GM23338 (cell line): ENCODE results near the gene MESP1. TPM values are rescaled to one million over a fixed set of nuclear protein-coding genes. Genes with fewer than 3 reads are reported as not detected.

ENCODE experiments used
- ATAC-seq: fragments of 200-7000 bp; cut with Tn5 transposase; 3 replicates; pipeline ENCODE4 v1.9.1; 2020
- DNase-seq: peaks from one replicate; pipeline ENCODE4 v3.0.0-alpha.2; 2015; ENCODE audit warnings: low spot score
- H2AFZ ChIP-seq: fragments of 200-600 bp; sonication (generic); 2 replicates; pipeline ENCODE4 v1.8.0; 2016; ENCODE audit warnings: antibody characterized with exemption, mild to moderate bottlenecking, moderate library complexity
- H3F3A ChIP-seq: fragments of 200-600 bp; sonication (generic); replicated peaks from 2 replicates; pipeline ENCODE4 v1.8.0; 2017; ENCODE audit warnings: antibody characterized with exemption, mixed run types, low read depth
- H3K27ac ChIP-seq: fragments of 200-600 bp; sonication (generic); 2 replicates; pipeline ENCODE4 v1.6.1; 2016; ENCODE audit warnings: low read depth
- H3K27me3 ChIP-seq: fragments of 200-600 bp; sonication (generic); 2 replicates; pipeline ENCODE4 v1.8.0; 2016; ENCODE audit warnings: mild to moderate bottlenecking, mixed run types, moderate library complexity; ENCODE audit not compliant: insufficient read depth
- H3K36me3 ChIP-seq: fragments of 200-600 bp; sonication (generic); 2 replicates; pipeline ENCODE4 v1.8.0; 2016; ENCODE audit warnings: mild to moderate bottlenecking; ENCODE audit not compliant: insufficient read depth
- H3K4me1 ChIP-seq: fragments of 200-600 bp; sonication (generic); 2 replicates; pipeline ENCODE4 v1.8.0; 2016; ENCODE audit warnings: mild to moderate bottlenecking, moderate library complexity; ENCODE audit not compliant: insufficient read depth
- H3K4me2 ChIP-seq: fragments of 200-600 bp; sonication (generic); 2 replicates; pipeline ENCODE4 v1.7.1; 2017; ENCODE audit warnings: mixed run types
- H3K4me3 ChIP-seq: fragments of 200-600 bp; sonication (generic); 2 replicates; pipeline ENCODE4 v1.6.1; 2016; ENCODE audit warnings: mixed run types
- H3K79me2 ChIP-seq: fragments of 200-600 bp; sonication (generic); replicated peaks from 2 replicates; pipeline ENCODE4 v1.8.0; 2017; ENCODE audit warnings: mild to moderate bottlenecking; ENCODE audit not compliant: insufficient read depth
- H3K9me2 ChIP-seq: fragments of 200-600 bp; sonication (generic); 2 replicates; pipeline ENCODE4 v1.8.0; 2017; ENCODE audit not compliant: insufficient read depth
- H4K20me1 ChIP-seq: fragments of 200-600 bp; sonication (generic); replicated peaks from 2 replicates; pipeline ENCODE4 v1.8.0; 2017; ENCODE audit warnings: mild to moderate bottlenecking; ENCODE audit not compliant: insufficient read depth
- H3K27ac Mint-ChIP-seq: 2 replicates; pipeline ENCODE4 v1.8.0; 2020; ENCODE audit warnings: inconsistent platforms, mild to moderate bottlenecking, moderate library complexity, mixed read lengths
- H3K27me3 Mint-ChIP-seq: 3 replicates; pipeline ENCODE4 v1.8.0; 2022; ENCODE audit warnings: low read depth, mild to moderate bottlenecking, moderate library complexity, mixed read lengths, inconsistent platforms; ENCODE audit not compliant: insufficient read depth, poor library complexity
- H3K36me3 Mint-ChIP-seq: 3 replicates; pipeline ENCODE4 v1.8.0; 2021; ENCODE audit warnings: low read depth, mild to moderate bottlenecking, inconsistent platforms, moderate library complexity, mixed read lengths
- H3K4me1 Mint-ChIP-seq: 3 replicates; pipeline ENCODE4 v1.8.0; 2020; ENCODE audit warnings: mild to moderate bottlenecking, inconsistent platforms, mixed read lengths
- H3K4me3 Mint-ChIP-seq: 3 replicates; pipeline ENCODE4 v1.8.0; 2021; ENCODE audit warnings: moderate library complexity, mild to moderate bottlenecking, inconsistent platforms, mixed read lengths
- H3K9me3 Mint-ChIP-seq: 3 replicates; pipeline ENCODE4 v1.8.0; 2020; ENCODE audit warnings: moderate library complexity, mild to moderate bottlenecking, inconsistent platforms, mixed read lengths
- EZH2 ChIP-seq: fragments of 200-600 bp; sonication (generic); IDR thresholded peaks from one replicate; pipeline ENCODE4 v1.8.0; 2017; ENCODE audit warnings: antibody characterized with exemption, mild to moderate bottlenecking, low read depth; ENCODE audit not compliant: unreplicated experiment
- EZH2phosphoT487 ChIP-seq: fragments of 200-600 bp; sonication (generic); IDR thresholded peaks from one replicate; pipeline ENCODE4 v1.8.1; 2018; ENCODE audit warnings: antibody characterized with exemption; ENCODE audit not compliant: unreplicated experiment
- JUNB ChIP-seq: IDR thresholded peaks from one replicate; pipeline ENCODE4 v1.6.1; 2016; ENCODE audit warnings: antibody characterized with exemption; ENCODE audit not compliant: unreplicated experiment
- NANOG ChIP-seq: IDR thresholded peaks from 2 replicates; pipeline ENCODE4 v1.6.1; 2016; ENCODE audit warnings: antibody characterized with exemption, borderline replicate concordance
- POLR2AphosphoS5 ChIP-seq: IDR thresholded peaks from 2 replicates; pipeline ENCODE4 v1.6.1; 2016; ENCODE audit warnings: antibody characterized with exemption, low read depth
- STAT1 ChIP-seq: IDR thresholded peaks from one replicate; pipeline ENCODE4 v1.6.1; 2016; ENCODE audit warnings: antibody characterized with exemption; ENCODE audit not compliant: unreplicated experiment
- ZNF331 ChIP-seq: fragments of 250-450 bp; sonication (Bioruptor Pico); IDR thresholded peaks from 2 replicates; pipeline ENCODE4 v1.5.0; 2020; ENCODE audit warnings: low read depth, mild to moderate bottlenecking, moderate library complexity
- ZNF462 ChIP-seq: fragments of 250-450 bp; sonication (Bioruptor Pico); IDR thresholded peaks from 2 replicates; pipeline ENCODE4 v1.5.0; 2020; ENCODE audit warnings: mild to moderate bottlenecking, moderate library complexity
- polyA plus RNA-seq: library from polyadenylated mRNA; unstranded; fragments of >200 nt; fragmentation: Nextera tagmentation; extraction: Ambion mirVana; gene quantifications from 2 replicates; pipeline ENCODE4 v1.2.1, GENCODE V29; 2016
- total RNA-seq: library from RNA; depleted of rRNA; stranded (reverse); fragments of >200 nt; shearing (Covaris generic); gene quantifications from 2 replicates; pipeline ENCODE4 v1.2.3, GENCODE V29; 2014

The MESP1 gene
- total and polyA plus RNA-seq, 2 experiments from 2014 or later: 0.21 to 0.91 TPM

GRCh38 chr15:89767411-89767915, 16.4 kb upstream of the MESP1 start (continued):
- TF ChIP-seq ZNF462 (CRISPR knock-in tag) (no peak), STAT1 (no peak)

- H3K4me3 Mint-ChIP-seq: no peak overlapping the region
- Histone ChIP-seq H4K20me1 (no peaks in the 10 kb centered on the region), H3K27me3 (no peaks in the 10 kb centered on the region), H3K4me3 (no peak overlapping the region), H2AFZ (no peak overlapping the region), H3K4me1 (no peaks in the 10 kb centered on the region), H3K4me2 (no peak overlapping the region), H3K27ac (no peak overlapping the region), H3K79me2 (no peaks in the 10 kb centered on the region), H3K36me3 (no peaks in the 10 kb centered on the region), H3F3A (no peaks in the 10 kb centered on the region), H3K9me2 (no peaks in the 10 kb centered on the region)
- no peaks in the 10 kb centered on the region; the same call in 2 of the 3 replicates for H3K4me1 Mint-ChIP-seq
- H3K27ac Mint-ChIP-seq: no peak overlapping the region
- no peak for TF ChIP-seq NANOG
- no peak for TF ChIP-seq JUNB
- no peak for TF ChIP-seq EZH2phosphoT487
- TF ChIP-seq POLR2AphosphoS5: no peak
- TF ChIP-seq ZNF331: no peak
- TF ChIP-seq EZH2: no peak
- ATAC-seq (no peak), DNase-seq (no peak)
- no peaks in the 10 kb centered on the region for H3K9me3 Mint-ChIP-seq
- peaks cover 4% of the 10 kb centered on the region for H3K27me3 Mint-ChIP-seq
- H3K36me3 Mint-ChIP-seq: no peaks in the 10 kb centered on the region
Observed at GRCh38 chr15:89766357-89767311, 15.6 kb upstream of the MESP1 start.
